ENCODE results near the gene PRKAB2. TPM values are rescaled to one million over a fixed set of nuclear protein-coding genes. Genes with fewer than 3 reads are reported as not detected.
"Not testable (repeated sequence)": the region's sequence is repeated elsewhere in the genome, so short reads cannot be mapped to it uniquely, and the experiment has no call there.

The PRKAB2 gene
- total and polyA plus RNA-seq, 8 donors = 6.0 to 26.3 (median 10.5) TPM

DNA sequence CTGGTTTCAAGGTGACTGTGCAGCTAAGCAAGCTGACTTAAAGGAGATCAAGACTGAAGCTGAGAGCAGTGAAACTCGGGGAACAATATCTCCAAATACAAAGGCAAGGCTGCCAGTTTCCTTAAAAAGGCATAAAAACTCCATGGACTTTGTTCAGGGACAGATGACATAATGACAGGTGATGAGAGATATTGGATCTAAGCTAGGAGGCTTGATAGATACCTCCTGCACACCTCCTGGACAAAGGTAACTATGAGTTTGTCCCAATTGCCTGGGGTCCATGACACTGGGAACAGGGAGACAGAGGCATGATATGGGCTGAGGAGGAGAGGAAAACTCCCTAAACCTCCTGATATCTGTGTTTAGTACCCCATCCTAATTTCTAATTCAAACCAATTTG is 55.2 kb downstream of the PRKAB2 start:
- no peak for DNase-seq
- no peak overlapping the region for H3K4me3 ChIP-seq
- intact Hi-C loops (cut with DNase I; ENCODE audit: low total_unique reads) = no loop called here
- H3K9me3 ChIP-seq = no peaks in the 10 kb centered on the region
- H3K27me3 ChIP-seq = no peaks in the 10 kb centered on the region
- 24 to 65% (median 56%) methylated on average over 1 of the region's 1 CpG for WGBS, 5 donors
- TF ChIP-seq EP300 (IDR thresholded peaks at IDR 0.05) = no peak
- no peak for TF ChIP-seq POLR2AphosphoS5 (IDR thresholded peaks at IDR 0.05)
- TF ChIP-seq POLR2A (IDR thresholded peaks at IDR 0.05) = no peak
- TF ChIP-seq, protein P1, sequence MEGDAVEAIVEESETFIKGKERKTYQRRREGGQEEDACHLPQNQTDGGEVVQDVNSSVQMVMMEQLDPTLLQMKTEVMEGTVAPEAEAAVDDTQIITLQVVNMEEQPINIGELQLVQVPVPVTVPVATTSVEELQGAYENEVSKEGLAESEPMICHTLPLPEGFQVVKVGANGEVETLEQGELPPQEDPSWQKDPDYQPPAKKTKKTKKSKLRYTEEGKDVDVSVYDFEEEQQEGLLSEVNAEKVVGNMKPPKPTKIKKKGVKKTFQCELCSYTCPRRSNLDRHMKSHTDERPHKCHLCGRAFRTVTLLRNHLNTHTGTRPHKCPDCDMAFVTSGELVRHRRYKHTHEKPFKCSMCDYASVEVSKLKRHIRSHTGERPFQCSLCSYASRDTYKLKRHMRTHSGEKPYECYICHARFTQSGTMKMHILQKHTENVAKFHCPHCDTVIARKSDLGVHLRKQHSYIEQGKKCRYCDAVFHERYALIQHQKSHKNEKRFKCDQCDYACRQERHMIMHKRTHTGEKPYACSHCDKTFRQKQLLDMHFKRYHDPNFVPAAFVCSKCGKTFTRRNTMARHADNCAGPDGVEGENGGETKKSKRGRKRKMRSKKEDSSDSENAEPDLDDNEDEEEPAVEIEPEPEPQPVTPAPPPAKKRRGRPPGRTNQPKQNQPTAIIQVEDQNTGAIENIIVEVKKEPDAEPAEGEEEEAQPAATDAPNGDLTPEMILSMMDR (IDR thresholded peaks at IDR 0.05) = no peak
- H3K27ac ChIP-seq = no peak overlapping the region
- H3K4me1 ChIP-seq = no peaks in the 10 kb centered on the region
- no peaks in the 10 kb centered on the region for H3K36me3 ChIP-seq

DNA sequence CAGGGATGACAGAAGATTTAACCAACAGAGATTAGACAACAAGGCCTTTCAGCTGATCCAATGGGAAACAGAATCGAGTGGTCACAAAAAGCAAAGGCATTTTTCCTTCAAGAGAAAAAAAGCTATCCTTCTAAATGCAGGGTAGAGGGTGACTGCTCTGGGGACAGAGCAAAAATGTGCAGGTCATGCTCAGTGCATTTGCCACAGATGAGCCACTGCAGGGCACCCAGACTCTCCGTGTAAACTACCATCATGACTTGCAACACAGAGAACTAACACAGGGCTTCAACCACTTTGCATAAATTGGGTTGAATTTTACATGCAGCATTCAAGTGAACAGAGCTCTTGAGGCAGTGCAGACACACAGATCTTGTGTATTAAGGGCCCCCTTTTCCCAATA is 56.8 kb downstream of the PRKAB2 start:
- H3K4me3 ChIP-seq = no peak overlapping the region
- H3K36me3 ChIP-seq = no peaks in the 10 kb centered on the region
- no peaks in the 10 kb centered on the region for H3K27me3 ChIP-seq
- intact Hi-C loops (cut with DNase I; ENCODE audit: low total_unique reads) = no loop called here
- H3K9me3 ChIP-seq = no peaks in the 10 kb centered on the region
- TF ChIP-seq EP300 (IDR thresholded peaks at IDR 0.05) = no peak
- TF ChIP-seq, protein P1 (IDR thresholded peaks at IDR 0.05) = no peak
- no peak for TF ChIP-seq POLR2A (IDR thresholded peaks at IDR 0.05)
- no peak for TF ChIP-seq POLR2AphosphoS5 (IDR thresholded peaks at IDR 0.05)
- H3K27ac ChIP-seq = no peak overlapping the region
- H3K4me1 ChIP-seq = no peaks in the 10 kb centered on the region
- DNase-seq = no peak
- 71 to 83% (median 75%) methylated on average over 2 of the region's 2 CpGs for WGBS, 5 donors

DNA sequence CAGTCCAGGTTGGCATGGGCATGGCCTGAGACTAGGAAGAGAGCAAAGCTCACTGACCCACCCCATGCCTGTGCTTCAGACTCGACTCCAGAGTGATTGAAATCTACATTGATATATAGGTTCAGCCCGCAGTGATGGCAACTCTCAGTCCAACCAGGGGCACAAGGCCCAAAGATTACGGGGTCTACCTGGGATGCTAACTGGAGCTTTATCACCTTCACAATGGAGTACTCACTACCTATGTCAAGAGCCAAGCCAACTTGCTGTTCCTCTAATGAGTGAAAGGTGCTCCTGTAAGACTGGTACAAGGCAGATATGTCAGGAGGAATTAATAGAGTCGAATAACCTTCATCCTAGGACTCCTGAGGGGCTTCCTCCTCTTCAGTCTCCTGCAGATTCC is 57.2 kb downstream of the PRKAB2 start:
- H3K9me3 ChIP-seq; H3K27ac ChIP-seq; H3K27me3 ChIP-seq; DNase-seq; H3K36me3 ChIP-seq; H3K4me3 ChIP-seq; H3K4me1 ChIP-seq; intact Hi-C loops (cut with DNase I; ENCODE audit: low total_unique reads): not testable (repeated sequence)
- 74 to 88% (median 79%) methylated on average over 2 to 4 of the region's 4 CpGs for WGBS, 5 donors

DNA sequence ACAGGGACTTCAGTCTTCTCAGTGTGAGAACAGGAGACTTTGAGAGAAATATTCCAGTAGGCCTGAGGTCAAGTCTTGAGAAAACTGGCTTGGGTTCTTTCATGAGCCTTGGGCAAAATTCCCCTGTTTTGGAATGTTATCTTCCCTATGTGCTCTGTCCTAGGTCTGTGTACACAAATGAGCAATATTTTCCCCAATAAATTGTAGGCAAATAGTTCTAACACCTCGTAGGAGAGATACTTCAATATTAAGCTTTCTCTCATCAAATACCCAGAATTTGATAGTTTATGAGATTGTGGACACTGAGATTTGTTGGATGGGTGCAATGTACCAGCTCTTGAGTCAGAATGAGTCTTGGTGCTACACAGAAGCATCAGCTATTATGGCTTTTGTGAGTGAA is 57.9 kb downstream of the PRKAB2 start:
- H3K27me3 ChIP-seq; H3K36me3 ChIP-seq; H3K4me3 ChIP-seq; H3K4me1 ChIP-seq; intact Hi-C loops (cut with DNase I; ENCODE audit: low total_unique reads); H3K9me3 ChIP-seq; DNase-seq; H3K27ac ChIP-seq: not testable (repeated sequence)
- 37 to 76% (median 53%) methylated on average over 1 of the region's 1 CpG for WGBS, 5 donors

DNA sequence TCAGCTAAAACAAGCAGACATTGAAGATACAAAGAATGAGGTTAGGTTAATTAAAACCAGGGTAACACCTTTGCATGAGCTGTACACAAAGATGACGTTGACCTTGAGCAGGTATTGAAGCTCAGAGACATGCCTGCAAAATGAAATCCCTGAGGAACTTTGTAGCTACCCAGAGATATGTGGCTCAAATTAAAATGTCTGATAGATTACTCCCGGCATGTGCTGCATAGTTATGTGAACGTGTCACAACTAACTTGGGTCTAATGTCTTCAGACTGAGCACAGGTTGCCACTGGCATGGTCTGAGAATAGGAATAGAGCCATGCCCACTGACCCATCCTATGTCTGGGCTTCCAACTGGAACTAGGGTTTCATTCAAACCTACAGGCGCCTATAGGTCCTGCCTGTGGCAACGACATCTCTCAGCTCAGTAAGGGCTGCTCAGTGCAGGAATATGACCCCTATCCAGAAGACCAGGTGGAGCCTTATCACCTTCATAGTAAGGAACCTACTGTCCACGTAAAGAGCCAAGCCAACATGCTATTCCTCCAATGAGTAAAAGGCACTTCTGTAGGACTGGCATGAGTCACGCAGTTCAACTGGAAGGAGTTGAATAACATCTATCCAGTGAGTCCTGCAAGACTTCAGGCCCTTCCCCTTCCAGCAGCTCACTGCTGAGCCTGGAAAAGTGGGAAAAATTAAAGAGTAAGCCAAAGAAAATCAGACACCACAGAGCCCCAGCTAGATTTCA is 60.7 kb downstream of the PRKAB2 start:
- DNase-seq = no peak
- H3K36me3 ChIP-seq = no peaks in the 10 kb centered on the region
- no peak for TF ChIP-seq POLR2AphosphoS5 (IDR thresholded peaks at IDR 0.05)
- TF ChIP-seq POLR2A (IDR thresholded peaks at IDR 0.05) = no peak
- TF ChIP-seq, protein P1 (IDR thresholded peaks at IDR 0.05) = no peak
- no peak for TF ChIP-seq EP300 (IDR thresholded peaks at IDR 0.05)
- peaks cover 0 to 20% (median 0%) of the 10 kb centered on the region in 3 donors for H3K27me3 ChIP-seq
- WGBS, 5 donors = 75 to 87% (median 83%) methylated on average over 7 of the region's 7 CpGs
- H3K4me3 ChIP-seq = no peak overlapping the region
- intact Hi-C loops (cut with DNase I; ENCODE audit: low total_unique reads) = no loop called here
- H3K4me1 ChIP-seq = no peaks in the 10 kb centered on the region
- H3K9me3 ChIP-seq = no peaks in the 10 kb centered on the region
- no peak overlapping the region for H3K27ac ChIP-seq

Data from stomach (tissue), 9 donors.